ENCODE data around the gene TMC8.

- TF ChIP-seq, protein P1, sequence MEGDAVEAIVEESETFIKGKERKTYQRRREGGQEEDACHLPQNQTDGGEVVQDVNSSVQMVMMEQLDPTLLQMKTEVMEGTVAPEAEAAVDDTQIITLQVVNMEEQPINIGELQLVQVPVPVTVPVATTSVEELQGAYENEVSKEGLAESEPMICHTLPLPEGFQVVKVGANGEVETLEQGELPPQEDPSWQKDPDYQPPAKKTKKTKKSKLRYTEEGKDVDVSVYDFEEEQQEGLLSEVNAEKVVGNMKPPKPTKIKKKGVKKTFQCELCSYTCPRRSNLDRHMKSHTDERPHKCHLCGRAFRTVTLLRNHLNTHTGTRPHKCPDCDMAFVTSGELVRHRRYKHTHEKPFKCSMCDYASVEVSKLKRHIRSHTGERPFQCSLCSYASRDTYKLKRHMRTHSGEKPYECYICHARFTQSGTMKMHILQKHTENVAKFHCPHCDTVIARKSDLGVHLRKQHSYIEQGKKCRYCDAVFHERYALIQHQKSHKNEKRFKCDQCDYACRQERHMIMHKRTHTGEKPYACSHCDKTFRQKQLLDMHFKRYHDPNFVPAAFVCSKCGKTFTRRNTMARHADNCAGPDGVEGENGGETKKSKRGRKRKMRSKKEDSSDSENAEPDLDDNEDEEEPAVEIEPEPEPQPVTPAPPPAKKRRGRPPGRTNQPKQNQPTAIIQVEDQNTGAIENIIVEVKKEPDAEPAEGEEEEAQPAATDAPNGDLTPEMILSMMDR (conservative IDR thresholded peaks at IDR 0.05), result no peak
- TF ChIP-seq ZFX (IDR thresholded peaks at IDR 0.05), result no peak
These were observed 16.3 kb downstream of the TMC8 start for GRCh38 chr17:78146881-78147280.
